Measurements from ENCODE around the gene TPTE.
"Not testable (repeated sequence)": the region's sequence is repeated elsewhere in the genome, so short reads cannot be mapped to it uniquely, and the experiment has no call there.

DNA sequence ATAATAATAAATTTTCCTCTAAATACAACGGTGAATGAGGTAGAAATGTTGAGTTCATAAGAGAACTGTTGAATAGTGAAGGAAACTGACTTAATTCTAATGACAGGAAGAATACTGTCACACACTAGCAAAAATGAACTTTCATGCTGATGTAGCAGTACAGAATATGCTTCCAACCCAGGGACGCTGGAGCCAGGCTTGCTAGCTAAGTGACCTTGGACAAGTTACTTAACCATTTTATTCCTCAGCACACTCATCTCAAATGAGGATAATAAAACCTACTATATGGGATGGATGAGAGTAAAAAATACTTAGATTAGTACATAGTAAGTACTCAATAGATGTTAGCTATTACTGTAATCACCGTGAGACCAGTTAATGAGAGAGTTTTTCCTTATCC, 36.5 kb upstream of the TPTE start:
- not testable (repeated sequence) for TF ChIP-seq GABPA, POLR2AphosphoS5 (IDR thresholded peaks at IDR 0.05; ENCODE audit: low read depth)
- TF ChIP-seq, protein P1, sequence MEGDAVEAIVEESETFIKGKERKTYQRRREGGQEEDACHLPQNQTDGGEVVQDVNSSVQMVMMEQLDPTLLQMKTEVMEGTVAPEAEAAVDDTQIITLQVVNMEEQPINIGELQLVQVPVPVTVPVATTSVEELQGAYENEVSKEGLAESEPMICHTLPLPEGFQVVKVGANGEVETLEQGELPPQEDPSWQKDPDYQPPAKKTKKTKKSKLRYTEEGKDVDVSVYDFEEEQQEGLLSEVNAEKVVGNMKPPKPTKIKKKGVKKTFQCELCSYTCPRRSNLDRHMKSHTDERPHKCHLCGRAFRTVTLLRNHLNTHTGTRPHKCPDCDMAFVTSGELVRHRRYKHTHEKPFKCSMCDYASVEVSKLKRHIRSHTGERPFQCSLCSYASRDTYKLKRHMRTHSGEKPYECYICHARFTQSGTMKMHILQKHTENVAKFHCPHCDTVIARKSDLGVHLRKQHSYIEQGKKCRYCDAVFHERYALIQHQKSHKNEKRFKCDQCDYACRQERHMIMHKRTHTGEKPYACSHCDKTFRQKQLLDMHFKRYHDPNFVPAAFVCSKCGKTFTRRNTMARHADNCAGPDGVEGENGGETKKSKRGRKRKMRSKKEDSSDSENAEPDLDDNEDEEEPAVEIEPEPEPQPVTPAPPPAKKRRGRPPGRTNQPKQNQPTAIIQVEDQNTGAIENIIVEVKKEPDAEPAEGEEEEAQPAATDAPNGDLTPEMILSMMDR (IDR thresholded peaks at IDR 0.05; ENCODE audit: insufficient read depth, low read length) = not testable (repeated sequence)
